RPMI8226 (cell line): ENCODE measurements around the gene MAEA.
A peak's percentile ranks its signal among the peaks of the same experiment; 100 is the strongest.

Source experiments
- DNase-seq: peaks from one replicate; pipeline ENCODE4 v3.0.0-alpha.2; 2015

Gene MAEA

DNA sequence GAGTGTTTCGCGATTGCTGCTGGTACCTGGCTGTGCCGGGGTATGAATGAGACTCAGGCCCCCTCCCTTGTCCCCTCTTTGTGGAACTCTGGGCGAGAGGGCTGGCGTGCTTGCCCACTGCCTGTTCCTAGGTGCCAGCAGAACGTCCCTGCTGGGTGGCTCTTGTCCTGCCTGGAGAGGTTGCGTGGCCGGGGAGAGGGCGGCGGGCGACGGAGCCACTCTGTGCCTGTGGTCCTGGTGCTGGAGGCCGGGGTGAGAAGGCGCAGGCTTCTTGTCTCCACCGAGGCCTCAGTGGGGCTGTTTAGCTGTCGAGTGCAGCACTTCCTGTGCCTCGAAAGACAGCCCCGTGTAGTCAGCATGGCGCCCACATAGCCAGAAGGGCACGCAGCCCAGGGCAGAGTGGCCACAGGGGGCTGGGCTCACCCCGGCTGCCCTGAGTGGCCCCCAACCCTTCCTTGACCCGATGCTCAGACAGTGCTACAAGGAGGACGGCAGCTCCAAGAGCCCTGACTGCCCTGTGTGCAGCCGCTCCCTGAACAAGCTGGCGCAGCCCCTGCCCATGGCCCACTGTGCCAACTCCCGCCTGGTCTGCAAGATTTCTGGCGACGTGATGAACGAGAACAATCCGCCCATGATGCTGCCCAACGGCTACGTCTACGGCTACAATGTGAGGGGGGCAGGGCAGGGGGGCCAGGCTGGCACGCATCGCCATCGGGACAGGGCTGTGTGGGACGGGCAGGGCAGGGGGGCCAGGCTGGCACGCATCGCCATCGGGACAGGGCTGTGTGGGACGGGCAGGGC, 48.5 kb downstream of the MAEA start:
- no peak for DNase-seq

DNA sequence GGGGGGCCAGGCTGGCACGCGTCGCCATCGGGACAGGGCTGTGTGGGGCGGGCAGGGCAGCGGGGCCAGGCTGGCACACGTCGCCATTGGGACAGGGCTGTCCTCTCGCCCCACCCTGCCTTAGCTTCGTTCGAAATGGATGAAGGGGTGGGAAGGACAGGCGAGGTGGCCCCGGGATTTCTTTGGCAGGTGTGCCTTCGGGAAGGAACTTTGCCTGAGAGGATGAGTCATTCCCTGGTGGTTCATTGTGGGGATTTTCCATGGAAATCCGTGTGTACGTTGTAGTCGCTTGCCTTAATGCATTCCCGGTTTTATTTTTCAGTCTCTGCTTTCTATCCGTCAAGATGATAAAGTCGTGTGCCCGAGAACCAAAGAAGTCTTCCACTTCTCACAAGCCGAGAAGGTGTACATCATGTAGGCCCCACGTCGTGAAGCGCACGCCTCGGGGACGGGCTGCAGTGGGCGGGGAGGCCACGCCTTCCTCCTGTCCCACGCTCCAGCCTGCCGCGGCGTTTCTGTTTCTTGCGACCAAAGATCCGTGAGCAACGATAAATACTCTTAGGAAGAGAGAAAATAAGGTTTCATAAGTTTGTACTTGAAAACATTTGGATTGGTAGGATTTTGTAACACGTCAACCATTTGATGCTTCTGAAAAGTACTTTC, 49.2 kb downstream of the MAEA start:
- no peak for DNase-seq

DNA sequence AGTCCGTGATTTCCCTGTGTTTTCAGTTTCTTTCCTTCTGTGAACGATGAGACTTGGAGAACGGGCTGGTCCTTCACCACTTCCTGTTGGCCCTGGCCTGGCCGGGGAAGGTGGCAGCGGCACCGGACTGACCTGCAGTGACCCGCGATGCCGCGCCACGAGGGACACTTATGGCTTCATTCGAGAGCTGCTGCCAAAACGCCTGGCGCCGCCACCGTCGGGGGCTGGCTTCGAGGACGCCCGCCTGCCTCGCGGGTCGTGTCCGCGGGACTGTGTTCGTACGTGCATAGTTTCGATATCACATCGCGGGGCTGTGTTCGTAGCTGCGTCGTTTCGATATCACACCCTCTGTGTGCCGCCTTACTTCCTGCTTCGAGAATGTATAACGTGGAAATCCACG, 49.8 kb downstream of the MAEA start:
- no peak for DNase-seq

DNA sequence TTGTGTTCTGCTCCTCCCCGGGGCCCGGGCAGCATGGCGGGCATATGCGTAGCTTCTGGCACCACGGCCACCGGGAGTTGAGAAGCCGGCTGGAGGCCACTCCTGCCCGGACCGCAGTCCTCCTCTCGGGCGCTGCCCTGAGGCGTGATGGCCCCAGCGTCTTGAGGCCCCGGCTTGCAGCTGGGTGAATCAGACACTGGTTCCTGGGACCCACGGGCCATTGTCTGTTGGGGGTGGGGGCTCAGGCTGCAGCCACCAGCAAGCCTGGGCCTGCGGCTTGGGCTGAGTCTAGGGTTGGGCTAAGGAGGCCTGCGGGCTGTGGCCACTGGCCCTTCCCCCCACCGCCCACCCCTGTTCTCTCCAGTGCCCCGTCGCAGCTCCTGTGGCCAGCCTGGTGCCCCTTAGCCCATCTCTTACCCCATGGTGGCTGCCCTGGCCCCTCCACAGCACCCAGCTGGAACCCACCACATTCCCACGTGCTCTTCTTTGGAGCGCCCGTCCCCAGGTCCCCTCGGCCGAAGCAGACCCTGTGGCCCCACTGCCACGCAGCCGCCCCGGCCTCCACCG, 50.6 kb downstream of the MAEA start:
- no peak for DNase-seq

DNA sequence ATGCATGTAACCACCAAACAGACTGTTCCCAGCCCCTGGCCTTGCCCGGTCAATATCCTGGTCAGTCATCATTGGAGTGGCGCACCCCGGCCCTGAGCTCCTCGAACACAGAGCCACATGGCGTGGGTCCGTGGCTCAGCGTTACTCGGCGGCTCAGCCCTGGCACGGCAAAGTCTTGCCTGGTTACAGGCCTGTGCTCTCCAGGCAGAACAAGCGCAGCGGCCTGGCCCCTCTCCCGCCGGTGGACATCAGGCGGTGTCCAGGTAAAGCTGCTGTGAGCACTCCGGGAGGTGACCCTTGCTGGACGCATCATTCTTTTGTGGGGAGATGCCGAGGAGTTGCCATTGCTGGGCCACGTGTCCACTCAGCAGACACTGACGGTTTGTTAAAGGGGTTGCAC, 51.2 kb downstream of the MAEA start:
- DNase-seq, result no peak

DNA sequence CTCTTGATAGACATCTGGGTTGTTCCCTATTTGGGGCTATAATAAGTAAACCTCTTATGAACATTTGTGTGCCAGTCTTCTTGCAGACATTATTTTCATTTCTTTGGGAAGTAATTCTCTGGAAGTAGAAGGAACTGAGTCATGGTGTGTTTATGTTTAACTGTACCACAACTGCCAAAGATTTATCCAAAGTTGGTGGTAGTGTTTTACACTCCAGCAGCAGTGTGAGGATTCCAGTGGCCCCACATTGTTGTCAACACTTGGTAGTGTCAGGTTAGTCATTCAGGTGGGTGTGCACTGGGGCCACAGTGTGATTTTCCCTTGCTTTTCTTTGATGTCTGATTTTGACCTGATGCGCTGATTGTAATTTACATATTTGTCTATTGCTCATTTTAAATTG, 52.3 kb downstream of the MAEA start:
- DNase-seq, result no peak

DNA sequence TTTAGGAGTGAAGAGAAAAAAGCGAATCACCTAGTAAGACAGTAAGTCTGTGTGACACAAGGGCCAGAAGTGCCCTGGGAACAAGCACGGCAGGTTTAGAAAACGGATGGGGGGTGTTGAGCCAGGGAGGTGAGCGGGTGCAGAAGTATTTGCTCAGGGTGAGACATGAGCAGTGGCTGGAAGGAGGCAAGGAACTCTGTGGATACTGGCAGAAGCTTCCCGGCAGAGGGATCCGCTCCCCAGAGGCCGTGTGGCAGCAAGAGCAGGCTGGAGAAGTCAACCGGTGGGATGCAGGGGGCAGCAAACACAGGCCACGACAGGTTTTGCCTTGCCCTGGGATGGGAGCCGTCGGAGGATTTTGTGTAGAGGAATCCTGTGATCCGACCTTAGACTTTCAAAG, 55.0 kb downstream of the MAEA start:
- no peak for DNase-seq

DNA sequence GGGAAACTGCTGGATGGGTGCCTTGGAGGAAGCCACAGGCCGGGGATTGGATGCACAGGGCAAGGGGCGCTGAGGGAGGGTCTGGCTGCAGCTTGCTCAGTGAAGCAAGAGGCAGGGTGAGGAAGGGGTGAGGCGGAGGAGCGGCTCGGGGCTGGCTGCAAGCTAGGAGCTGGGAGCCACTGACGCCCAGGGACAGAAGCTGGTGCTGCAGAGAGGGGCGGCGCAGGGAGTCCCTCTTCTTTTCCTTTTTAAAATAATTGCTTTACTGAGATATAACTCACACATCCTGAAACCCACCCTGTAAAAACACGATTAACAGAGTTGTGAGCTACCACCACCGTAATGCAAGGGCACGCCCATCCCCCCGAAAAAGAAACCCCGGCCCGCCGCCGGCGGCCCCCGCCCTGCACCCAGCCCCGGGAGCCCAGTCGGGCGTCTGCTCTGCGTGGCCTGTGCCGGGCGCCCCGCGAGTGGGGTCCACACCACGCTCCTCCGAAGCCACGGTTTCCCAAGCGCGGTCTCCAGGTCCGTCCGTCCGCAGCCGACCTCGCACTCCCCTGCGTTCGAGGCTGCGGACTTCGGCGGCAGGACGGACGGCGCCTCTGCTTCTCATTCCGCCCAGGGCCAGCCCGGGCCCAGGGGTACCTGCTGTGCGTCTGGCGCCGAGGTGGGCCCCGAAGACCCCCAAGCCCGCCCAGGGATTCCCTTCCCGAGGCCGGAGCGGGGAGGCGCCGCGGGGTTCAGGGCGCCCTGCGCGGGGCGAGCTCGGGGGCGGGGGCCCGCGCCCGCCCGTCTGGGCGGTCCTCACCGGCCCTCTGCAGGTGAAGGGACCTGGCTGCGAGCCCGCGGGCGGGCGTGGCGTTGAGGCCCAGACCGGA, 56.5 kb downstream of the MAEA start:
- DNase-seq, result peak; percentile 47

DNA sequence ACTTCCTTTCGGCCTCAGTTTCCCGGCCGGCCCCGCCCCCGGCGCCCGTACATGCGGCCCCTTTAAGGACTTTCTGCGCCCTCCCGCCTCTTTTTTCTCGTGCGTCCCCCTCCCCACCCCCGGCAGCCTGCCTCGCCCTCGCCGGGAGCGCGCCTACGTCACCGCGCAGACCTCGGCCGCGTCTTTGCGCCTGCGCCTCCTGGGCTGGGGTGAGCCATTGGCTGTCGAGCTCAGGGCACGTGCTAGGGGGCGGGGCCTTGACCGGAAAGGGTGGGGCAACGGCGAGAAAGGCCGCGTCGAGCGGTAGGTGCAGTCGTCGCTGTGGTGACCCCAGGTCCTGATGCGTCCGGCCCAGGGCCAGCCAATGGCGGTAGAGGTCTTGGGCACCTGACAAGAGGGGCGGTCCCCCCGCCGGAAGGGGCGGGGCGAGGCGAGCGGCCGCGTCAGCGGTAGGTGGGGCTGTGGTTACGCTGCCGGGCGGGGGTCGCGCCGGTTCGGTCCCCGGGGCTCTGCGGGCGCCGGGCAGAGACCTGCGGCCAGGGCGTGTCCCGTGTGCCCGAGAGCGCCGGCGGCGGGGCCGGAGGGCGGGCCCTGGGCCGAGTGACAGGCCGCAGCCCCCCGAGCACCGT, 57.2 kb downstream of the MAEA start, which contains the start of gene UVSSA:
Gene UVSSA, plus strand, starts transcription at position 428 of the 629 bp plus-strand sequence. CDS start 884 bp downstream, outside the sequence.
- peak; percentile 97 for DNase-seq

DNA sequence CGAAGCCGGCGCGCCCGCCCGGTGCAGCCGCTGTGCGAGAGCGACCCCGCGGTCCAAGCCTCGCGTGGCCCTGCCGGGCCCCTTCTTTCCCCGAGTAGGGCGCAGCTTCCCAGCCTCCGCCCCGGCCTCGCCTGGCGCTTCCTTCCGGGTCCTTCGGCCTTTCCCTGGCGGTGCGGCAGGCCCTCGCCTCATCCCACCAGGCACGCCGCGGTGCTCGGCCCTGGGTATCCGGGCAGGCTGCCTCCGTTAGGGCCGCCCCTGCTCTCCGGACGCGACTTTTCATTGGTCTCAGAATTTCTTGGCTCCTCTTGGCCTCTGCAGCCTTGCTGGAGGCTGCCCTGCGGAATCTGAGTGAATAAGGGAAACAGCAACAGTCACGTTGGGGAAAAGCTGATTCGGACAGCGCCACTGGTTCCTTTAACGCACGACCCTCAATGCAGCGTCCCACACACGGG, 57.7 kb downstream of the MAEA start:
- peak; percentile 80 for DNase-seq

DNA sequence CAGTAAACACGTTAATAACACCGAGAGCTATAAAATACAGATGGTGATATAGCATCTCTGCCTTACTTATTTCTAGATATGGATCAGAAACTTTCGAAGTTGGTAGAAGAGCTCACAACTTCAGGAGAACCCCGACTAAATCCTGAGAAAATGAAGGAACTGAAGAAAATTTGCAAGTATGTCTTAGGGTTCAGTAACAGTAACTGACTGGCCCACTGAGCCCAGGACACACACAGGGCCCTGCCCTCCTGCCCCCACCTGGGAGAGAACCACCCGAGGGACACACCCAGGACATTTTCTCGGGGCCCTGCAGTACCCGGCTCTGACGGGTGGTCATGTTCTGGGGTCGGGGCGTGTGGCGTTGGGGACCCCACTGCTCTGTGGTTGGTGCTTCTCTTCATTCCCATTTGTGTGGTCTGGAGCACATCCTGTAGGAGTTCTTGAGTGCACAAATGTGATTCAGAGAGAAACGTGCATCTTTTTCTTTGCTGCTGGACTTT, 58.4 kb downstream of the MAEA start:
- no peak for DNase-seq

DNA sequence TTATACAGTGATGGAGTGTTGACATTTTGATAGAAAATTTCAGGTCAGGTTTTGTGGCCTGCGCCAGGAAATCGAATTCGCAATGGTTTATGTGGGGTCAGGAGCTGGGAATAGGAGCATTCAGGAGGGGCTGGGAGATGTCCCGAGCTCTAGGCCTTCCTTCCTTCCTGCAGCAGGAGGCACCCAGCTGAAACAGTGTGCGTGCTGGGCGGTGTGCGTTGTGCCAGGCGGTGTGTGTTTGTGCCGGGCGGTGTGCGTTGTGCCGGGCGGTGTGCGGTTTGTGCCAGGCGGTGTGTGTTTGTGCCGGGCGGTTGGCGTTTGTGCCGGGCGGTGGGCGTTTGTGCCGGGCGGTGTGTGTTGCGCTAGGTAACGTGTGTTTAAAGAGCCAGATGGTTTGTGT, 59.1 kb downstream of the MAEA start:
- no peak for DNase-seq

DNA sequence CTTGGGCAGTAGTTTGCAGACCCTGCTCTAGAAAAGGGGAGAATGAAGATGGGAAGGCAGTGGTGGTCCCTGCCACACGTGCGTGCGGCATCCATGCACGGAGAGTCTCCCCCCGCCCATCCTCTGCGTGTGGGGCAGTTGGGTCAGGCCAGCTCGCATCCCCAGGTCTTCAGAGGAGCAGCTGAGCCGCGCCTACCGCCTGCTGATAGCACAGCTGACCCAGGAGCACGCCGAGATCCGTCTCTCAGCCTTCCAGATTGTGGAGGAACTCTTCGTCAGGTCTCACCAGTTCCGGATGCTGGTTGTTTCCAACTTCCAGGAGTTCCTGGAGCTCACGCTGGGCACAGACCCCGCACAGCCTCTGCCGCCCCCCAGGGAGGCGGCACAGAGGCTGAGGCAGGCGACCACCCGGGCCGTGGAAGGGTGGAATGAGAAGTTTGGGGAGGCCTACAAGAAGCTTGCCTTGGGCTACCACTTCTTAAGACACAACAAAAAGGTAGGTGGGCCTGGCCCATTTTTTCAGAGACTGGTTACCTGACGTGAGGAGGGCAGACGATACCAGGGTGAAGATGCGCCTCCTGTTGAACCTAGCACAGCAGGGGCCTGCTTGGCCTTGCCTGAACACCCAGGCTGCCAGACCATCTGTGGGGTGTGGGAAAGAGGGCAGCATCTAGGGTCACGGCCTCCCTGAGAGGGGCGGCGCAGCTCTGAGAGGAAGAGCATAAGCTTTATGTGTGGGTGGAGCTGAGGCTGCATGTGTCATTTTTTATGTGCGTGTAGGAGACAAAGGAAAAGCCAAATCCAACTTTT, 59.9 kb downstream of the MAEA start:
- no peak for DNase-seq

DNA sequence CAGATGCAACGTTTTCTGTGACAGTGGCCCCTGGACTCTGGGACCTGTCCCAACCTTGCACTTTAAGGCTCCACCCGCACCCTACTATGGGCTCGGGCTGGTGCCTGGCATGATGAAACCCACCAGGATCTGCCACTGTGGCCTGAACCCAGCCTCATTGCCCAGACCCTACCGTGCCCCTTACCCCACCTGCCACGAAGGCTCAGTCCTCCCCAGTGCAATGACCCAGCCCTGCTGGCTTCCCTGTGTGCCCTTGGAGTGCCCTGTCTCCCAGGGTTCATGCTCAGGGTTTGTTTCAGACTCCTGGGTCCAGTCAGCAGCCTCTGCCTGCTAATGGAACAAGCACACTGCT, 60.5 kb downstream of the MAEA start:
- no peak for DNase-seq

DNA sequence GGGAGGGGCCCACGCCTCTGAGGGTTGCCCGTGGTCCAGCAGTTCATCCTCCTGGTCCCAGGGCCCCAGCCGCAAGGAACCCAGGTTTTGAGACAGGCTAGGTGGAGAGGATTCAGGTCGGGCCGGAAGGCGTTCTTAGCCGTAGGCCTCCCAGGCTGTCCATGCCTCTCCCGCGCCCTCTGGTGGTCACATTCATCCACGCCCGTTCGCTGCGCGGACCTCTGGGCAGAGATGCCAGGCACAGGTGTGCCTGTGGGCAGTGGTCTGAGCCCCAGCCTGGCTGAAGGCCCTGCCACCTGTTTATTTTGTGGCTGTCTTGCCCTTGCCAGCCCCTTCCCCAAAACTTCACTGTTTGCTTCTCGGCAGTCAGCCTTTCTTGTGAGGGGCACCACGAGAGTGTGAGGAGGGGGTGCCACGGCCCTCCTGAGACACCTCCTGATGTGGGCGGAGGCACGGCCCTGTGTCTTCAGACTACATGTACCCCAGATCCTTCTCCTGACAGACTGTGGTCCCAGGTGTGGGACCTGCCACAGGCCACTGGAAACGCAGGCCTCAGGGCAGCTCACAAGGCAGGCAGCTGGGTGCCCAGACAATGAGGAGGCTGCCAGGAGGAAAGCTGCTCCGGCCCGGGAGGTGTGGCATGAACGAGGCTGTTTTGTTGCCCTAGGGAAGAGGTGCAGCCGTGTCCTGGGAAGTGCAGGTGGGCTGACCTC, 62.3 kb downstream of the MAEA start:
- peak; percentile 86 for DNase-seq

DNA sequence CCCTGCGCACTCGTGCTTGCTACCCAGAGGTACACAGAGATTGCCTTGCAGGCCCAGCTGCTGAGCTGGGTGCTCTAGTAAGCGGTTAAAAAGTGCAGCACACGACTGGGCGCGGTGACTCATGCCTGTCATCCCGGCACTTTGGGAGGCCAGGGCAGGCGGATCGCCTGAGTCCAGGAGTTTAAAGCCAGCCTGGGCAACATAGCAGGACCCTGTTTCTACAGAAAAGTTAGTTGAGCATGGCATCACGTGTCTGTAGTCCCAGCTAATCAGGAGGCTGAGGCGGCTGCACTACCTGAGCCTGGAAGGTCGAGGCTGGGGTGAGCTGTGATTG, 62.8 kb downstream of the MAEA start:
- no peak for DNase-seq

DNA sequence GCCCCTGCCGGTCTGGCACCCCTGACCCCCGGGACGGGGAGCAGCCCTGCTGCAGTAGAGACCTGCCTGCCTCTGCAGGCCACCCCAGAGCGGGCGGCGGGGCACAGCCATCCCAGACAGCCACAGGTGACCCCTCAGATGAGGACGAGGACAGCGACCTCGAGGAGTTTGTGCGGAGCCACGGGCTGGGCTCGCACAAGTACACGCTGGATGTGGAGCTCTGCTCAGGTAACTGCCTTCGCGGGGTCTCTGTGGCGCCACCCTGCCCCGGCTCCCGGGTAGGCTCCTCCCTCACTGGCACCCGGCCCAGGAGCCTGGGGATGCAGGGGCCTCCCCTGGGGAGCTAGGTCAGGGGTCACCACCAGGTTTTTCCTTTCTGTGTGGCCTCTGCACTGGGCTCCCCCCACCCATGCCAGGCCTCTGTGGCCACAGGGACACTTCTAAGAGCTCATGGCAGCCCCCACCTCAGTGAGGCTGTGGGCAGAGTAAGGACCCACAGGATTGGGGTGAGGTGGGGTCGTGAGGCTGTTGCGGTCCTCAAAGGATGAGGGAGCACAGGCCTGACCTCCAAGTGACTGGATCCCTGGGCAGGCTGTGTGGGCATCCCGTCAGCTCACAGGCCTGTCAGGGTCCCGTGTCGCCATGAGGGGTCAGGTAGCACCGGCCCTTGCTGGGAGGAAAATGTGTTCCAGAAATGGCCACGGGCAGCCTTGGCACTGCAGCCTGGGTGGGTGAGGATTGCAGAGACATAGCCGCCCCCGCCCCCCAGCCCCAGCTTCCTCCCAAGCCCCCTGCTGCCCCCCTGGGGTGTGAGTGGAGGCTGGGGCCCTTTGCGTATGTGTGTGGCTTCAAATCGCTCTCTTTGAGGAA, 63.7 kb downstream of the MAEA start:
- DNase-seq, result no peak

DNA sequence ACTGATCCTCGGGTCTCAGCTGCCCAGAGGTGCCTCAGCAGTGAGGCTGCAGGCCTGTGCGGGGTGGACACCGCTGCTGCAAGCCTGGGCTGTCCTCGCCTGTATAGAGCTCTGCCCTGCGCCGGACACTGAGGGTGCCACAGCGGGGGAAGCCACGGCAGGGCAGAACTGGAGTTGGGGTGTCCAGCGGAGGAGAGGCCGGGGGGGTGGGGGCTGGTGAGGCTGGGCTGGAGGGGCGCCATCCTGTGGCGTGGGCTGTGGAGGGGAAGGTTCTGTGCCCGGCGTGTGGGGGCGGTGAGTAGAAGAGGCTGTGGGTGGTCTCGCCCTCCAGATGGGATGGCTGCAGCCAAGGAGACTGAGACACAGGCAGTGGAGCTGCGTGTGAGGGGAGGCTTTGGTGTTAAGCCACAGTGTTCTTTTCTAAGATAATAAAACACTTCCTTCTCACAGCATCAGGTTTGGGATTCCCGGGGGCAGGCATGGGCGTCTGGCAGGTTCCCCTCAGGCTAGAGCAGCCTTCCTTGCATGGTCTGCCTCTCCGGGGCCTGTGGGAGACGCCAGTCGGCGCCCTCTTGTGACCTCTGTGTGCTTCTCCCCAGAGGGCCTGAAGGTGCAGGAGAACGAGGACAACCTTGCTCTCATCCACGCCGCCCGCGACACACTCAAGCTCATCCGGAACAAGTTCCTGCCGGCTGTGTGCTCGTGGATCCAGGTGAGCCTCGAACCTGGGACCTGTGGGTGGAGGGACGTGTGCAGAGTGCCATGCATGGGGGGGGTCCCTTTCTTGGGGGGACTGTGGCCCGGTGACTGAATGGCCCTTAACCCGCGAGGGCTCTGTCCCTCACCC, 64.7 kb downstream of the MAEA start:
- no peak for DNase-seq

DNA sequence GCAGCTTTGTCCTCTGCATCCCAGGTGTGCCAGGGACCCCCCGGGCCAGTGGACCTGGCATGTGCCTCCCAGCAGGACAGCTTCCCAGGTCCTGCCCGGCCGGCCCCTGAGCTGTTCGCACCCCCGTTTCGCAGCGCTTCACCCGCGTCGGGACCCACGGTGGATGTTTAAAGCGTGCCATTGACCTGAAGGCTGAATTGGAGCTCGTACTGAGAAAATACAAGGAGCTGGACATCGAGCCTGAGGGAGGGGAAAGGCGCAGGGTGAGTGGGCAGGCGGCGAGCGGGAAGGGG, 65.2 kb downstream of the MAEA start:
- no peak for DNase-seq
